ENCODE measurements around the gene GSTA2. TPM values are rescaled to one million over a fixed set of nuclear protein-coding genes. Genes with fewer than 3 reads are reported as not detected.
"Not testable (repeated sequence)": the region's sequence is repeated elsewhere in the genome, so short reads cannot be mapped to it uniquely, and the experiment has no call there.

Gene GSTA2
- total RNA-seq, 1 donor from 2014 or later, result not detected

DNA sequence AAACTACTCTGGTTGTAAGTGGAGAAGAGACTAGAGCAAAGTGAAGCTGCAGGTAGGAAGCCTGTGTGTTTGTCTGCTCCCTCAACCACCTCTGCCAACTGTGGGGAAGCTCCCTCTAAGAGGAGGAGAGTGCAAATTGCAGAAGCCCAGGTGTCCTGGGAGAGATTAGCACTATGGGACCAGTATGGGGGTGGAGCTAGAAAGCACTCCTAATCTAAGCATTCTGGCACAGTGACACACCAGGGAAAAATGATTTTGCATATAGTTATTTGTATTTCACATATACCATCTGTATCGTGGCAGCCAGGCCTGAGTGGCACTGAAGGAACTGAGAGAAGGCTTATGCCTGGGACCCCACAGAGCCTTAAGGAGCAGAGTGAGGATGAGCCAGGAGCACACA lies 27.6 kb upstream of the GSTA2 start:
- Mint-ChIP-seq H3K9me3 (peaks cover 7% of the 10 kb centered on the region), H3K4me1 (no peaks in the 10 kb centered on the region), H3K27ac (no peak overlapping the region), H3K36me3 (ENCODE audit: low read depth) (no peaks in the 10 kb centered on the region), H3K27me3 (peaks cover 10% of the 10 kb centered on the region), H3K4me3 (no peak overlapping the region)
- ChIA-PET CTCF (no interaction called here), POLR2A (no interaction called here)
- TF ChIP-seq, protein P1, sequence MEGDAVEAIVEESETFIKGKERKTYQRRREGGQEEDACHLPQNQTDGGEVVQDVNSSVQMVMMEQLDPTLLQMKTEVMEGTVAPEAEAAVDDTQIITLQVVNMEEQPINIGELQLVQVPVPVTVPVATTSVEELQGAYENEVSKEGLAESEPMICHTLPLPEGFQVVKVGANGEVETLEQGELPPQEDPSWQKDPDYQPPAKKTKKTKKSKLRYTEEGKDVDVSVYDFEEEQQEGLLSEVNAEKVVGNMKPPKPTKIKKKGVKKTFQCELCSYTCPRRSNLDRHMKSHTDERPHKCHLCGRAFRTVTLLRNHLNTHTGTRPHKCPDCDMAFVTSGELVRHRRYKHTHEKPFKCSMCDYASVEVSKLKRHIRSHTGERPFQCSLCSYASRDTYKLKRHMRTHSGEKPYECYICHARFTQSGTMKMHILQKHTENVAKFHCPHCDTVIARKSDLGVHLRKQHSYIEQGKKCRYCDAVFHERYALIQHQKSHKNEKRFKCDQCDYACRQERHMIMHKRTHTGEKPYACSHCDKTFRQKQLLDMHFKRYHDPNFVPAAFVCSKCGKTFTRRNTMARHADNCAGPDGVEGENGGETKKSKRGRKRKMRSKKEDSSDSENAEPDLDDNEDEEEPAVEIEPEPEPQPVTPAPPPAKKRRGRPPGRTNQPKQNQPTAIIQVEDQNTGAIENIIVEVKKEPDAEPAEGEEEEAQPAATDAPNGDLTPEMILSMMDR (IDR thresholded peaks at IDR 0.05), result no peak
- no peak for DNase-seq
- ATAC-seq (ENCODE audit: low read depth), result no peak
- intact Hi-C loops (cut with micrococcal nuclease), result no loop called here

DNA sequence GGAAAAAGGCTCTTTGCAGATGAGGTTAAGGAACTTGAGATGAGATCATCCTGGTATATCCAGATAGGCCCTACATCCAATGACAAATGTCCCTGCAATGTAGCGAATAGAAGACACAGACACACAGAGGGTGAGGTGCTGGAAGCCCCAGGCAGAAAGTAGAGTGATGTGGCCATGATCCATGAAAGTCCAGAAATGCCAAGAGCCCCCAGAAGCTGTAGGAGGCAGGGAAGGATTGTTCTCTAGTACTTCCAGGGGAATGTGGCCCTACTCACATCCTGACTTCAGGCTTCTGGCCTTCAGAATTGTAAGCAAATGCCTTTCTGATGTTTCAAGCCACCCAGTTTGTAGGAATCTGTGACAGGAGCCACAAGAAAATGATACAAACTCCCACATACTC lies 26.4 kb upstream of the GSTA2 start:
- H3K36me3 Mint-ChIP-seq (ENCODE audit: low read depth); H3K4me1 Mint-ChIP-seq; CTCF ChIA-PET; H3K27ac Mint-ChIP-seq; POLR2A ChIA-PET; H3K9me3 Mint-ChIP-seq; H3K4me3 Mint-ChIP-seq; ATAC-seq (ENCODE audit: low read depth); intact Hi-C loops (cut with micrococcal nuclease); DNase-seq: not testable (repeated sequence)
- peaks cover 13% of the 10 kb centered on the region for H3K27me3 Mint-ChIP-seq

DNA sequence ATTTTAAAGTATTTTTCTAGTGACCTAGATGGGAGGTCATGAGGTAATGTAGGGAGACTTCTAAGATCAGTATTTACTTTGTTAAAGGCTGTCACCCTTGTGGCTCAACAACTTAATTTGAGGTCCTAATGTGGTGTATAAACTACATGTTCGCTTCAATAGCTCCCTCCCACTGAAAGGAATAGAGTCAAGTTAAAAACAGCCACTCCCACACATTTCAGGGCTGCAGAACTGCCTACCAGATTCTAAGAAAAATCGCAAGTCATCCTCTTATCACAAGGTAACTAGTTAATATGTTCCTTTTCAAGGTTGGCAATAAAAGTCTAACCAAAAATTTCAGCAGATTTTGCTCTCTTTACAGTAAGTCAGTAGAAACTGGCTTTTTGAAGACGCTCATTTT lies 25.2 kb upstream of the GSTA2 start:
- H3K36me3 Mint-ChIP-seq (ENCODE audit: low read depth), result no peaks in the 10 kb centered on the region
- CTCF ChIA-PET, result no interaction called here

DNA sequence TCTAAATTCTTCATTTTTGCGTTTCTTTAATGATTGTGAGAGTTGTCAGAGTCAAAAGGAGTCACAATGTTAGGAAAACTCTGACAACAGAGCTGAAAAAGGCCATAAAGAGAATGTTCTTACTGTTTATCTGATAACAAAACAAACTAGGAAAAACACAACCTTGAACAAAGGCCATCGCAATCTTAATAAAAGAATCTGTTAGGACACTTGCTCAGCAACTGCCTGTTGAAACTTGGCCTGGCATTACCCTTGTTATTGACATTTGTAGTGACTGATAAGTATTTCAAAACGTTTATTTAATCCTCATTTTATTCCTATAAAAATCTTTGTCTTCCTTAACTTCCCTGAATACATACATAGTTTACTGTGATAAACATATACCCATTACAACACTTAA lies 24.6 kb upstream of the GSTA2 start:
- no peaks in the 10 kb centered on the region for H3K36me3 Mint-ChIP-seq (ENCODE audit: low read depth)
- POLR2A ChIA-PET, result no interaction called here
- TF ChIP-seq, protein P1 (IDR thresholded peaks at IDR 0.05), result no peak
- DNase-seq (no peak), ATAC-seq (ENCODE audit: low read depth) (no peak)
- intact Hi-C loops (cut with micrococcal nuclease), result no loop called here
- peaks cover 7% of the 10 kb centered on the region for H3K9me3 Mint-ChIP-seq
- CTCF ChIA-PET, result no interaction called here
- H3K27me3 Mint-ChIP-seq, result peaks cover 10% of the 10 kb centered on the region
- H3K4me3 Mint-ChIP-seq, result no peak overlapping the region
- no peak overlapping the region for H3K27ac Mint-ChIP-seq
- H3K4me1 Mint-ChIP-seq, result no peaks in the 10 kb centered on the region

More for the DNA sequence above, 25.2 kb upstream of the GSTA2 start:
- POLR2A ChIA-PET, result no interaction called here
- no peak overlapping the region for H3K4me3 Mint-ChIP-seq
- ATAC-seq (ENCODE audit: low read depth) (no peak), DNase-seq (no peak)
- TF ChIP-seq, protein P1 (IDR thresholded peaks at IDR 0.05), result no peak
- peaks cover 7% of the 10 kb centered on the region for H3K9me3 Mint-ChIP-seq
- intact Hi-C loops (cut with micrococcal nuclease), result no loop called here
- H3K4me1 Mint-ChIP-seq, result no peaks in the 10 kb centered on the region
- H3K27me3 Mint-ChIP-seq, result peaks cover 13% of the 10 kb centered on the region
- no peak overlapping the region for H3K27ac Mint-ChIP-seq

DNA sequence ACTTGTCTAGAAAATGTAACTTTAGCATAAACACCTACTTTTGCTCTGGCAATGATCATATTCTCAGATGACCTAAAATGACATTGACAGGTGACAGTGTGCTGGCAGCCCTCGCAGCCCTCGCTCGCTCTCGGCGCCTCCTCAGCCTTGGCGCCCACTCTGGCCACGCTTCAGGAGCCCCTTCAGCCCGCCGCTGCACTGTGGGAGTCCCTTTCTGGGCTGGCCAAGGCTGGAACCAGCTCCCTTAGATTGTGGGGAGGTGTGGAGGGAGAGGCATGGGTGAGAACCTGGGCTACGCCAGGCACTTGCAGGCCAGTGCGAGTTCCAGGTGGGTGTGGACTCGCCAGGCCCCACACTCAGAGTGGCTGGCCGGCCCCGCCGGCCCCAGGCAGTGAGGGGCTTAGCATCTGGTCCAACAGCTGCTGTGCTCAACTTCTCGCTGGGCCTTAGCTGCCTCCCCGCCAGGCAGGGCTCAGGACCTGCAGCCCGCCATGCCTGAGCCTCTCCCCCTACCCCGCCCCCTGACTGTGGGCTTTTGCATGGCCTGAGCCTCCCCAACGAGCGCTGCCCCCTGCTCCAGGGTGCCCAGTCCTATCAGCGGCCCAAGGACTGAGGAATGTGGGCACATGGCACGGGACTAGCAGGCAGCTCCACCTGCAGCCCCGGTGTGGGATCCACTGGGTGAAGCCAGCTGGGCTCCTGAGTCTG lies 23.1 kb upstream of the GSTA2 start:
- DNase-seq (no peak), ATAC-seq (ENCODE audit: low read depth) (no peak)
- TF ChIP-seq, protein P1 (IDR thresholded peaks at IDR 0.05), result no peak
- intact Hi-C loops (cut with micrococcal nuclease), result no loop called here
- Mint-ChIP-seq H3K9me3 (no peaks in the 10 kb centered on the region), H3K27me3 (peaks cover 14% of the 10 kb centered on the region), H3K36me3 (ENCODE audit: low read depth) (no peaks in the 10 kb centered on the region), H3K4me1 (no peaks in the 10 kb centered on the region), H3K4me3 (no peak overlapping the region), H3K27ac (no peak overlapping the region)
- ChIA-PET POLR2A (no interaction called here), CTCF (no interaction called here)

GRCh38 chr6:52782696-52783274 lies 19.5 kb upstream of the GSTA2 start:
- H3K4me1 Mint-ChIP-seq, result not testable (repeated sequence)

GRCh38 chr6:52782209-52782608 lies 18.9 kb upstream of the GSTA2 start:
- ATAC-seq (ENCODE audit: low read depth); H3K4me1 Mint-ChIP-seq; H3K27ac Mint-ChIP-seq; H3K9me3 Mint-ChIP-seq; H3K36me3 Mint-ChIP-seq (ENCODE audit: low read depth); H3K4me3 Mint-ChIP-seq; DNase-seq; POLR2A ChIA-PET; intact Hi-C loops (cut with micrococcal nuclease); CTCF ChIA-PET: not testable (repeated sequence)
- peaks cover 20% of the 10 kb centered on the region for H3K27me3 Mint-ChIP-seq

More at GRCh38 chr6:52782696-52783274, 19.5 kb upstream of the GSTA2 start:
- intact Hi-C loops (cut with micrococcal nuclease); H3K9me3 Mint-ChIP-seq; H3K36me3 Mint-ChIP-seq (ENCODE audit: low read depth); H3K4me3 Mint-ChIP-seq; ATAC-seq (ENCODE audit: low read depth); H3K27ac Mint-ChIP-seq; POLR2A ChIA-PET; CTCF ChIA-PET; DNase-seq: not testable (repeated sequence)
- peaks cover 20% of the 10 kb centered on the region for H3K27me3 Mint-ChIP-seq
